HUDEP-2 (cell line): ENCODE results near the gene MORC4.

Experiments
- DNase-seq, 76 experiments: peaks; one replicate each; lab custom pipeline; 2025; ENCODE audit not compliant: unreplicated experiment in 76 of 76; lab: John Stamatoyannopoulos, UW

The MORC4 gene

GRCh38 chrX:106954041-106954440 is 46.0 kb downstream of the MORC4 start:
- DNase-seq, result no peak

GRCh38 chrX:106952988-106953387 is 47.0 kb downstream of the MORC4 start:
- DNase-seq, result no peak

- no peak for DNase-seq
Observed at GRCh38 chrX:106952538-106952937, 47.5 kb downstream of the MORC4 start.

GRCh38 chrX:106952089-106952488 is 47.9 kb downstream of the MORC4 start:
- no peak for DNase-seq

- no peak for DNase-seq
Observed at GRCh38 chrX:106951230-106951629, 48.8 kb downstream of the MORC4 start.

GRCh38 chrX:106950381-106950780 is 49.6 kb downstream of the MORC4 start:
- no peak for DNase-seq

GRCh38 chrX:106949366-106949765 is 50.6 kb downstream of the MORC4 start:
- no peak for DNase-seq

- DNase-seq, result no peak
Observed at GRCh38 chrX:106948641-106949040, 51.4 kb downstream of the MORC4 start.

- no peak for DNase-seq
Observed at GRCh38 chrX:106946464-106946863, 53.5 kb downstream of the MORC4 start.

GRCh38 chrX:106940068-106940467 is 59.9 kb downstream of the MORC4 start:
- no peak for DNase-seq

GRCh38 chrX:106939566-106939965 is 60.4 kb downstream of the MORC4 start:
- DNase-seq, result no peak

GRCh38 chrX:106936246-106936645 is 63.8 kb downstream of the MORC4 start:
- DNase-seq, result no peak

GRCh38 chrX:106935175-106935574 is 64.8 kb downstream of the MORC4 start:
- DNase-seq, result no peak

- peak in 3 of 76 experiments; percentile 0 to 1 (median 1) for DNase-seq
Observed at GRCh38 chrX:106933538-106933961, 66.5 kb downstream of the MORC4 start.

GRCh38 chrX:106932960-106933537 is 67.0 kb downstream of the MORC4 start:
- no peak for DNase-seq

- no peak for DNase-seq
Observed at GRCh38 chrX:106932492-106932923, 67.5 kb downstream of the MORC4 start.

- DNase-seq, result no peak
Observed at GRCh38 chrX:106931831-106932491, 68.1 kb downstream of the MORC4 start.

GRCh38 chrX:106928227-106928626 is 71.8 kb downstream of the MORC4 start:
- no peak for DNase-seq

GRCh38 chrX:106927700-106928099 is 72.3 kb downstream of the MORC4 start:
- DNase-seq, result no peak

GRCh38 chrX:106927023-106927422 is 73.0 kb downstream of the MORC4 start:
- DNase-seq, result no peak

GRCh38 chrX:106921637-106922036 is 78.4 kb downstream of the MORC4 start:
- no peak for DNase-seq

GRCh38 chrX:106919932-106920452 is 80.0 kb downstream of the MORC4 start, which contains the start of gene CLDN2:
CLDN2 (plus strand) TSS chrX:106920402; CDS start chrX:106928229, 7,827 bp downstream.
- no peak for DNase-seq
